ENCODE results near the gene CYP2W1. TPM values are rescaled to one million over a fixed set of nuclear protein-coding genes. Genes with fewer than 3 reads are reported as not detected.

CYP2W1 gene
- total RNA-seq, 1 experiment from 2014 or later = not detected

DNA sequence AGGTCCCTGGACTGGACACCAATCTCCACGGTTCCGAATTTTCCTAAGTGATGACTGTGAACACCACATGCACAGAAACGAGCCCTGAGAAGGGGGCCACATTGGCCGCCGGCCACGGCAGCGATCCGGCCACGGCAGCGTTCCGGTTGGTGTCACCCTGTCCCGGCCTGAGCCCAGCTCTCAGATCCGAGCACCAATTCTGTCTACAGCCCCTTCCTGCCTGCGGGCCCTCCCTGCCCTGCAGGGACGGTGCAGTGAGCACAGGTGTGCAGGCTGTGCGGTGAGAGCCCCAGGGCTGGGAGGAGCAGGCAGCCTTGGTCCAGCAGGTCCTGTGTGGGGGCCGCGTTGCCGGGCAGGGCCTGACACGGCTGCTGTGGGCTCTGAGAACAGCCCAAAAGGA lies 31.7 kb downstream of the CYP2W1 start:
- no peak for DNase-seq (ENCODE audit: low read depth)

DNA sequence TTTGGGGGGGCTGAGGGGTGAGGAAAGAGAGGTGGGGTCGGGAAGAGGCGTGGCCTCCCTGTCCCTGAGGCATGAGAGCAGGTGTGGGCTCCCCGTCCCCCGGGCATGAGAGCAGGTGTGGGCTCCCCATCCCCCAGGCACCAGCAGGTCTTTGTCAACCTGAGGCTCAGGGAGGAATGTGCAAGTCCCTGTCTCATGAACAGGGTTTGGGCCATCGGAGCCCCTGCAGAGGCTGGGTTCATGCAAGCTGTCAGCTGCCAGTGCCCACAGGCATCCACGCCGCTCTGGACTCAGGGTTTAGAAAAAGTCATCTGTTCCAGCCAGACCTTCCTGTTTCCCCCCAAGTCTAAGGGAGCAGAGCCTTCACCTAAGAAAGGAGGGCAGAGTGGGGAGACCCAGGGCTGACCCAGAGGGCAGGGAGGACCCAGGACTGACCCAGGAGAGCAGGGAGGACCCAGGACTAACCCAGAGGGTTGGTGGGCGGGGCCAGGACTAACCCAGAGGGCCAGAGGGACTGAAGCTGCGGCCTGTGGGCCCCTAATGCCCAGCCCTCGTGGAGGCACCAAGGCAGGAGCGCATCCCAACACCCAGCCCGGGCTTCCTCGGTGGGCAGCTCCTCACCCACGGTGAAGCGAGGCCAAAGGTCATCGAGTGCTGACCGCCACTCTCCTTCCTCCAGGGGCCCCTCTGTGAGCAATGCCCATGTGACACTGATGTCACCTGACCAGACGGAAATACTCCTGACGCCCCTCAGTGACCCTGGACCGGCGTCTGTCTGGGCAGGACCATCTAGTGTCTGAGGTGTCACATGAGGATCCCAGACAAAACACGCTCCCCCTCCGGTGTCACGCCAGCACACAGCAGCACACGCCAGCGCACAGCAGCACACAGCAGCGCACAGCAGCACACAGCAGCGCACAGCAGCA lies 32.5 kb downstream of the CYP2W1 start:
- no peak for DNase-seq (ENCODE audit: low read depth)

DNA sequence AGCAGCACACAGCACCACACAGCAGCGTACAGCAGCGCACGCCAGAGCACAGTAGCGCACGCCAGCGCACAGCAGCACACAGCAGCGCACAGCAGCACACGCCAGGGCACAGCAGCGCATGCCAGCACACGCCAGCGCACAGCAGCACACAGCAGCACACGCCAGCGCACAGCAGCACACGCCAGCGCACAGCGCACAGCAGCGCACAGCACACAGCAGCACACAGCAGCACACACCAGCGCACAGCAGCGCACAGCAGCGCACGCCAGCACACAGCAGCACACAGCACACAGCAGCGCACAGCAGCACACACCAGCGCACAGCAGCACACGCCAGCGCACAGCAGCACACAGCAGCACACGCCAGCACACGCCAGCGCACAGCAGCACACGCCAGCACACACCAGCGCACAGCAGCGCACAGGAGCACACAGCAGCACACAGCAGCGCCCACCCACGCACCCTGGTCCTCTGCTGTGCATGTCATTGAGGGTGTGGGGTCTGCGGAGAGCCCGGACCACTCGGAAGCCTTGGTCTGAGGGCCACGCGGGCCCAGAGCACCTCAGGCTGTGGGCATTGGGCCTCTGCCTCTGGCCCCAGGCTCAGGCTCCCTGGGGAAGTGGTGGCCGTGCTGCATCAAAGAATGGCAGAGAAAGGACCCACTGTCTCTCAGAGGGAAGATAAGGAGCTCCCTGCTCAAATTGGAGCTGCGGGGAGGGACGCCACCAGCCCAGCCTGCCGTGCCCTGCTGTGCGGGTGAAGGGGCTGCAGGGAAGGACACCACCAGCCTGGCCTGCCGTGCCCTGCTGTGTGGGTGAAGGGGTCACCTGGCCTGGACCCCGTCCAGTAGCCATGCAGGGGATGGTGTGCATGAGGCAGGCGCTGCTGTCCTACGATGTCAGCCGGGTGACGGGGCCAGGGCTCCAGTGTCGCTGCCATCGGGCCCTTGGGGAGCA lies 33.9 kb downstream of the CYP2W1 start:
- DNase-seq (ENCODE audit: low read depth) = no peak

DNA sequence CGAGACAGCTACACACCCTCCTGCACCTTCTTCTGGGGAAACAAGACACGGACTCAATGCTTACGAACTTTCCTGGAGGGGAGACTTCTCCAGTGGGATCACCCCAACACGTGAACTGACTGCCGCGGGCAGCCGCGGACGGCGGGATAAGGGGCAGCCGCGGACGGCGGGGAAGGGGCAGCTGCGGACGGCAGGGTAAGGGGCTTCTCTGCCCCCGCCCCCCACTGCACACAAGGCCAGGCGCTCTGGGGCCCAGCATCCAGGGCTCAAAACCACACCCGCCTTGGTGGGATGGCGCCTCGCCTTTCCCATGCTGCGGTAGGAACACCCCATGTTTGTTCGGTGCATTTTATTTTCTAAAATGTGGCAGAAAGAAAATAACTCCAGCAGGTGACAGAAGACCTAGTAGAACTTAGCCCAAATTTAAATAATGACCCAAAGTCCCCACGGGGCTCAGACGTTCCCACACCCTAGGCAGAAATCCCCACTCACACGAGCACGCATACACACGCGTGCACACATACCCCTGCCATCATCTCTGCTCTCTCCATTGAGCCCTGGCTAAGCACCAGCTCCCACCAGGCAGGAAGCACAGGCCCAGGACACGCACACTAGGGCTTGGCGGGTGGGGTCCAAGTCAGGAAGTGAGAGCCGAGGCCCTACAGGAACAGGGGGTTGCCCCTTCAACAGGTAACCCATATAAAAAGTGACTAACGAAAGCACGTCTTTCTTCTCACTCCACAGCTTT lies 34.8 kb downstream of the CYP2W1 start:
- DNase-seq (ENCODE audit: low read depth) = no peak

DNA sequence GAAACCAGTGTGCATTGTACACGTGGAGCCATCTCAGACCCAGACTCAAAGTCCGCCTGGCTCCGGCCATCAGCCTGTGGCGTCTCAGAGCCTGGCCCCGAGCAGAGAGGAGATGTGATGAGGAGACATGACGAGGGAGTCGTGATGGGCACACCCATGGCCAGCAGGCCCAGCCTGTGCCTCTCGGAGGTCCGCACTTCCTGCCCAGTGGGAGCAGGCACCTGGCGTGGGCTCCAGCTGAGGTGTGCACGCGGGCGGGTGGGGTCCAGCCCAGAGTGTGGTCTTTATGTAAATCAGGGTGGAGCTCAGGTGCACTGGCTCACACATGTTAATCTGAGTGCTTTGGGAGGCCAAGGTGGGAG lies 35.3 kb downstream of the CYP2W1 start:
- no peak for DNase-seq (ENCODE audit: low read depth)

DNA sequence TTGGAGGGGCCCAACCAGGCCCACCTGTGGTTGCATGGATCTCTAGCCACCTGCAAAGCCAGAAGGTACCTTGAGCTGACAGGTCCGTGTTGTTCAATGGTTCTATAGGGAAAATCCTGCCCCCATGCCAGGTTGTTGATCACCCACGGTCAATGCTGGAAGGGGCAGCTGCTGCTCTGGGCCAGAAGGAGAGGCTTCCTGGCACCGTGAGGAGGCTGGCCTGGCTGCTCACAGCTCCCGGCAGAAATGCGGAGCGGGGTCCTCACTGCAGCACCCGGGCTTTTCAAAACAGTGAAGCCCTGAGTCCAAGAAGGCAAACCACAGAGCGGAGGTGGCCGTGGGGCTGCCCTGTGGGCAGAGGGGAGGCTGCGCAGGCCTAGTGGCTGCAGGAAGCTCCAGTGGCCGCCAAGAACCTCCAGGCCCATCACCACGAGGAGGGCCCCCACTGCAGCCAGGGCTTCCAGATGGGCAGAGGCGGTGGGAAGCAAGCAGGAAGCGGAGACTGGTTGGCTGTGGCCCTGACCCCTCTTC lies 36.3 kb downstream of the CYP2W1 start:
- no peak for DNase-seq (ENCODE audit: low read depth)

DNA sequence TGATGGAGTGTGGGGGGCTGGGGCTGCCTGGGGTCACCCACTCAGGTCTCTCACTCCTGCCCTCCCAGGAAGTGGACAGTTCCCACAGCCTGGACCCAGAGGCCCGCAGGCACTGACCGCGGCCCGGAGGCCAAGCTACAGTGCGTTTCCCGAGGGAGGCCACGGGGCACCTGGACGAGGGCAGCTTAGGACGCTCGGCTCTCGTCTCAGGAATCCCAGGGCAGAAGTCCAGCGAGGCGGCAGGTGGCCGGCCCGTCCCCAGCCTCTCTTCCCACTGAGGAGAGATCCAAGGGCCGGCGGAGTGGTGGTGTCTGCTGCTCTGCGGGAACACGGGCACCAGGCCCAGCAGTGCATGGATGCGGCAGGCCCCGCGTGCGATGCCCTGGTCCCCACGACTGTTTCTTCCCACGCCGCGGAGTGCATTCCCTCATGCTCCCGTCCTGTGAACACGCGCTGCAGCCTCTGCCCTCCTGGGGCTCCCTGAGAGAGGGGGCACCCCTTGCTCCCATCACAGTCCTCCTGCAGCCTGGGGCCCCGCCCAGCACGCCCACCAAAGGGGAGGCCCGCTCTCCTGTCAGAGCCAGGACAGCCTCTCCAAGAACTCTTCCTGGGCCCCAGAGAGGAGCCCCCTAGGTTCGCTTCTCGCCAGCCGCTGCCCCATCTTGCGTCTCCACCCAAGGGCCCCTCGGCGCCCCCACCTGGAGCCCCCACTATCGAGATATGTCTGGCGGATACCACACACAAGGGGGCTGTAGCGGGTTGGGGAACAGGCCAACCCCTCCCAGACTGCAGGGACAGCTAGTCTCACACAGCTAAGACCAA lies 37.0 kb downstream of the CYP2W1 start:
- no peak for DNase-seq (ENCODE audit: low read depth)

DNA sequence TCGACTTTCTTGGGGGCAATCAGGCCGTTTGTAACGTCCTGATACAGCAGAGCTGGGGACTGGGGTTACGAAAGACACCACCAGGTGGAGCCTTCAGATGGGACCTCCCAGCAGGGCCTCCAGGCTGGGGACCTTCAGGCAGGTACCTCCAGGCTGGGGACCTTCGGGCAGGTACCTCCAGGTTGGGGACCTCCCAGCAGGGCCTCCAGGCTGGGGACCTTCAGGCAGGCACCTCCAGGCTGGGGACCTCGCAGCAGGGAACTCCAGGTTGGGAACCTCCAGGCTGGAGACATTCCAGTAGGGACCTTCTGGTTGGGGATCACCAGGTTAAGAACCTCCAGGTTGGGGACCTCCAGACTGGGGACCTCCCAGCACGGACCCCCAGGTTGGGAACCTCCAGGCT lies 37.9 kb downstream of the CYP2W1 start:
- no peak for DNase-seq (ENCODE audit: low read depth)

DNA sequence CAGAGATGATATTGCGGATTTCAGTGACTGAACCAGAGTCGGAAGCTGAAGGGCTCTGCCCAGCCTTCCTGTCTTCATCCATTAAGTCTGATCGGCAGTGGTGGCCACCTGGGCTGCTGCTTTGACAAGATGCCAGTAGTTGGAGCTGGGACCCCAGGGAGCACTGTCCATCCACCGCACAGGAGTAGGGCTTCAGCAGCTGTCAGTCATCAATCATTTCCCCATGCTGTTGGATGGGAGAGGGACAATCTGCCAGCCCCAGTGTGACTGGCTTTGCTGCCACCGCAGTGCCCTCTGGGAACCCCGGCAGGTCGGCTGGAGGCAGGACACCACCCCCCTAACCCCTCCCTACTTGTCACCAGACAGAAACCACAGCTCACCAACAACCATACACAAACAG lies 38.4 kb downstream of the CYP2W1 start:
- DNase-seq (ENCODE audit: low read depth) = no peak

DNA sequence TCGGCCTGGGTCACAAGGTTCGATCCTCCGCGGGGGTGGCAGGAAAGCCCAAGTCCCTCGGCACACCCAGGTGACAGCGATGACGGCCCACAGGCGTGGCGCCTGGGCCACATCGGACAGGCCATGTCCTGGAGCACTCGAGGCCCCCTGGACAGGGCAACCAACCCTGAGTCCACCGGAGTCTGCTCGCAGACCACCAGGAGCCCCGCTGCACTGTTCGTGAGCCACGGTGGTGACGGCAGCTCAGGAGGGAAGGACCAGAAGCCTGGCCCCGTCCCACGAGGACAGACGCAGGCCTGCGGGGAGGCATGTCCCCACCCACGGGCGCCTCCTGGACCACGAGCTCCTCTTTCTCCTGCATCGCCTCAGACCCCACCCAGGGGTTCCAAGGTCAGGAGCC lies 39.0 kb downstream of the CYP2W1 start:
- no peak for DNase-seq (ENCODE audit: low read depth)

DNA sequence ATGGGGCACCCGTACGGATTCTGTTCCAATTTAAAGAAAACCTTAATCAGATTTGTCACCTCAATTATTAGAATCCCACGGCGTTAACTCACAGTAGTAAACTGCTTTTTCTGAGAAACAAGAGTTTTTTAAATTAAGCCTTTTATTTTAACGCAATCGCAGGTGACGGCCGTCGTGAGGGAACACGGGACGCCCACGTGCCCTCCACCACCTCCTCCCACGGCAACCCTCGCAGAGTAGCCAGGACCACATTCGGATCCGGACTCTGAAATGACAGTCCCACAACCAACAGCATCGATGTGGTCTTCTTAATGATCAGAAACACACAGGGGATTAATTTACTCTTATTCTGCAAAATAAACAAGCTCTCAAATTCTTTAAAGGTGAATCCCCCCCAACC lies 39.4 kb downstream of the CYP2W1 start:
- no peak for DNase-seq (ENCODE audit: low read depth)

DNA sequence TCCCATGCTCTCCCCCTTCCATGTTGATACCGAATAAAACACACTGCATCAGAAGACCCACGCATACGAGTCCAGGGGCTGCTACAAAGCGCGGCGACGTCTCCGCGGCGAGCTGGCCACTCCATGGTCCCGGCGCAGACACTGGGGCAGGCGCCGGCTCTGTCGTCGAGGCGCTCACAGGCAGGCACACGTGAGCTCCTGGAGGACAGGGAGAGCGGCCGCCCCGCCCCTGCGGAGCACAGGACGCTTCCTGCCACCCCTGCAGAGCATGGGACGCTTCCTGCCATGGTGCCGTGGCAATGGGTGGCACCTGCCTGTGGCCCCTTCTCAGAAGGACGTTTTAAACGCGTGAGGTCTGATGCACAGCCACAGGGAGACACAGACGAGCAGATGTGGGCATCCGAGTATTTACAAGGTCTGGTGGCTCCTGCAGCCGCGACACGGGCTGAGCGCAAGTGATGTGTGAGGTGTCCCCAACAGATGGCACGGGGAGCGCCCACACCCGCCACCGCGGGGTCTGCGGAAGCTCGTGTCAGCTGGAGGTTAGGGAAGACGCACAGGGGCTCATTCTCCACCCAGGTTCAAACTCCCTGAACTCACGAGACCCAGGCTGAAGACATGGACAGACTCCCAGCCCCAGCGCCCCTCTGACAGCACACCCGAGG lies 40.0 kb downstream of the CYP2W1 start:
- DNase-seq (ENCODE audit: low read depth) = no peak

DNA sequence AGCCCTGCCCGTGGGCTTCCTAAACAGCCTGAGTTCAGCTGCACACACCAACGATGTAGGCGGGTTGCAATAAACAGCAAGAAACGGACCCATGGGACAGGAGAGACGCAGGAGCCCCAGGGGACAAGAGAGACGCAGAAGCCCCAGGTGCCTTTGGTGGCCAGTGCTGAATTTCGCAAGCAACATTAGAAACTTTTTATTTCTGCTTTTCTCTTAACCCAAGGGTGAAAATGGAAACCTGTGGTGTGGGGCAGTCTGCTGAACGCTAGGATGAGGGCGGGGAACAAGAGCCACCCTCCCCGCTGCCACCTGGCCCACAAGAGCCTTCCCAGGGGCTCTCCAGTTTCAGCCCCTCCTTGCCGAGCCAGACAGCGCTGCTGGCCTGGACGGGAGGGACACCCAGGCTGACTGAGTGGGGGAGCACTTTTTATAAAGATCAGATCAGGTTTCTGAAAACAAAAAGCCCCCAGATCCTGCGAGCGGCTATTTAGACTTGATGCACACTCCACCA lies 41.4 kb downstream of the CYP2W1 start:
- no peak for DNase-seq (ENCODE audit: low read depth)

DNA sequence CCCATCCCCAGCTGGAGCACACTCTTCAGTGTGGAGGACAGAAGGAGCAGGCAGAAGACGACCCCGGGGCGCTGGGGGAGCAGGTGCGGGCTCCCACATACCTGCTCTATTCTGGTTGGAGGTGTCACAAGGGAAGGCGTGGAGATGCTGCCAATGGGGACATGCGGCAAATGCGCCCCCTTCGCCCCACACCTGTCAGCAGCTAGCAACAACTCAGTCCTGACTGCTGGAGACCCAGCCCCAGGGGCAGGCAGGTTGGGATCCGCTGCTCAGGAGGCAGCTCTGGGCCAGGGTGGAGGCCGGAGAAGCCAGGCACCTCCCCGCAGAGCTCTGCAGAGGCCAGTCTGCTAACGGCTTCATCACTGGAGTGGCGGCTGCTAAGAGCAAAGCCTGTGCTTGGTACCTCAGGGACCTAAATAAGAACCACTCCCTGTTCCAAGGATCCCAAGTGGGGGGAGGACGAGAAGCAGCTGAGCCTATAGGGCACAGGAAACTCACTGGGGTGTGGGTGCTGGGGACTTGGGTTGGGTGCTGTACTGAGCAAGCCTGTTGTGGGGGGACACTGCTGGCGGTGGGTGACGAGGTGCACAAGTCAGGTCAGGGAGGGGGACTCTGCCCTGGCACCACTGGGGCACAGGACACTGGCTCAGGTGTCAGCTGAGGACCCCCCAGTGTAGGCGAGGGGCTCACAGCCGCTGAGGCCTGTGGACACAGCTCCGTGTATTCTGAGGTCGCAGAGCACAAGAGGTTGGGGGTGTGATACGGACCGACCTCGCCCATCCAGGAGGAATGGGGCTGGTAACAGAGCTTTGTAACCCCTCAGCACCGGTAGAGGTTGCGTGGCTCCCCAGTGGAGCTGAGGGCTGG lies 42.1 kb downstream of the CYP2W1 start:
- DNase-seq (ENCODE audit: low read depth) = no peak

DNA sequence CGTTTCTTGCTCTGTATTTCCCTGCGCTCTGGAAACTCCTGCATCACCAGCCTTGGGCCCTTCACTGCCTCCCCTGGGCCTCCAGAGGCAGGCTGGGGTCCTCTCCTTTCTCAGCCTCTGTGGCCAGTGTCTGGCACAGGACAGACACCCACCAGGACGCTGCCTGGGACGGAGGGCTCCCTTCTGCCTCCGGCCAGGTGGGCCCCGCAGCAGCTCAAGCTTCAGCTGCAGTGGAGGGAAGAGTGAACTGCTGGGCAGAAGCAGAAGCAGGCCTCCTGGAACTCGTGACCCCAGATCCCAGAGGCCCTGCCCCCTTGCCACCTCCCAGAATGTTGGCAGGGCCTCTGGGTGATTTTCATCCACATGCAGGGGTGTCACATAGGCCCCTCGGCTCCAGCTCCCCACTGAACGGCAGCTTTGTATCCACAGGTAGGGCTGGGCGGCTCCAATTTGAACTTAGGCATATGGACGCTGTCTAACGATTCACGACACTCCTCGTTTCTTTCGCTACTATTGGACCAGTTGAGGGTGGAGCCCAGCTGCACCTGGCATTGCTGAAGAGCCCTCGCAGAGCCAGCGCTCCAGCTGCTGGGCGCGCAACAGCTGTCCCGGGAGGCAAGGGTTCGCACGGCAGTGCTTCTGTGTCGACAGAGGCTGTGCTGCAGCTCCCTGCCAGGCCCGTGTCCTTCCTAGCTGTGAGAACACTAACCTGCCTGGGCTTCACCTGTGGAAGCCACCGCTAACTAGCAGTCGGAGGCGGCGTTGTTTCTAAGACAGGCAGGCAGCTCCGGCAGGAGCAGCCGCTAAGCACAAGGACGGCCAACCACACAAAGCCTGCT lies 43.0 kb downstream of the CYP2W1 start:
- no peak for DNase-seq (ENCODE audit: low read depth)

DNA sequence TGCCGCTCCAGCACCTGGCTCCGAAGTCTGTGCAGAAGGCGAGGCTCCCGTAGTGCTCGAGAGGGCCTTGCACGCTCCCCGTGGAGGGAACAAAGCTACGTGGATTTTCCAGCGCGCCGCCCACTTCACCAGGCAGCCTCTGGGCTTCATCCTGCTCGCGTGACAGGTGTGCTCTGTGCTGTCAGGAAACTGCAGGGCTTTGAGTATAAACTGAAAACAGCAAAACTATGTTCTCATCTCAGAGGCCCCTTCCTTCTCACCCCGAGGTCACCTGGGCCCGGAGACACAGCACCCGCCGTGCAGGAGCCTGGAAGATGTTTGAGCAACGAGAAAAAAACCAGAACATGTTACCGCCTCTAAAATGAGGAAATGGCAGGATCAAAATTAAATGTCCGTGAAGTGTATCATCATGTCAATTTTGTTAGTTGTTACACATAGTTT lies 43.8 kb downstream of the CYP2W1 start:
- no peak for DNase-seq (ENCODE audit: low read depth)

DNA sequence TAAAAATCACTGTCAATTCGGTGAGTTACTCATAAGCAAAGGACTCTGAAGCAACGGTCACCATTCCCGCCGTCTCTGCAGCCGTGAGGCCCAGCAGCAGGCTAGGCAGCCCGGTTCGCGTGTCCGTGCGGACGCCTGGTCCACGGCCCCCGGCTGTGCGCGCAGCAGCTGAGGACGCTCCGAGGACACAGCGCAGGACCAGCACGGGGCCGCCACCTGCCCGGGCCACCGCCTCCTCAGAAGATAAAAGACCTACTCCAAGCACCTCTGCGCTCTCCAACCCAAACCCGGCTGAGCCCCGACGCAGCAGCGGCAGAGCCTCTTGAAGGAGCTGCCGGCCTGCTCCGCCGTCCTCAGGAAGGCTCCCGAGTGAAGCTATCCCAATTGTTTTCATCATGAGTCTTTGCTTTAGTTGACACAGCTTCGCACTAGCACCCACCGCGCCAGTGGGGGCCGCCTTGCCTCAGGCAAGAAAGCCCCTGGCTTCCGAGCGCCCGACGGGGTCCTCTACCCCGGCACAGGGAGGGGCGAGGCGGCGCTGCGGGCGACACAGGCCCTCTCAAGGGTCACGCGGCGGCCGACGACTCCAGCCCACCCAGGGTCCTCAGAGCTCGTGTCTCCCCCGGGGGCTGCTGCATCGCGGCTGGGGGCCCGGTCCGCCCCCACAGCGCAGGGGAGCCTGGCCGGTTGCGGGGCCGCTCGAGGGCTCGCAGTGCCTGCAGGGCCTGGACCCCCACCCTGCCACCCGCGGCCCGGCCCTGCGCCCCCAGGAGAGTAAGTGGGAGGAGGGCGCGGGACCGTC lies 44.5 kb downstream of the CYP2W1 start:
- DNase-seq (ENCODE audit: low read depth) = no peak

All from RPMI7951 (cell line).